ENCODE results near the gene BTN3A1.

Gene BTN3A1

DNA sequence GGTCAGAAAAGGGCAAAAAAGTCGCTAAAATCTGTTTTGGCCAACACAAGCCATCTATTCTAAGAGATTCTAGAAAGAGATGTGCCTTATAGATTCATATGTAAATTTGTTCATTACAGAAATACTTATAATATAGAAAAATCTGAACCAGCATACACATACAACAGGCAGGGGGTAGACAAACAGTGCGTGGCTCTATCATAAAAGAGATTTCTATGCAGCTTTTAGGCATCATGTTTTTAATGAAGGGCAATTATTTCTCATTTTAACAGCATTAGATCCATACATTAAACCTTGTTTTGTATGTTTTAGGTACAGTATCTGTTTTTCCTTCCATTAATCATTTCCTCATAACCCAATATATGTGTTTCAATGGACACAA is 38.9 kb downstream of the BTN3A1 start:
- H3K9ac ChIP-seq (ENCODE audit: low read length): peak overlapping the region; percentile 91
- H3K4me1 ChIP-seq (ENCODE audit: low read length): peaks cover 17% of the 10 kb centered on the region
- H3K9me3 ChIP-seq (ENCODE audit: insufficient read depth, low read length): no peaks in the 10 kb centered on the region
- no peaks in the 10 kb centered on the region for H3K27me3 ChIP-seq (ENCODE audit: low read depth, low read length)
- H2AFZ ChIP-seq (ENCODE audit: low read depth, low read length): no peak overlapping the region; the same call in 1 of the 2 replicates
- peak overlapping the region; percentile 98 for H3K4me3 ChIP-seq (ENCODE audit: low read length)
- peak overlapping the region; percentile 89 for H3K4me2 ChIP-seq (ENCODE audit: low read length)
- peak overlapping the region; percentile 70 for H3K27ac ChIP-seq (ENCODE audit: low read length)
- TF ChIP-seq EZH2phosphoT487 (IDR thresholded peaks at IDR 0.05; ENCODE audit: low read depth): no peak
- TF ChIP-seq, protein P1, sequence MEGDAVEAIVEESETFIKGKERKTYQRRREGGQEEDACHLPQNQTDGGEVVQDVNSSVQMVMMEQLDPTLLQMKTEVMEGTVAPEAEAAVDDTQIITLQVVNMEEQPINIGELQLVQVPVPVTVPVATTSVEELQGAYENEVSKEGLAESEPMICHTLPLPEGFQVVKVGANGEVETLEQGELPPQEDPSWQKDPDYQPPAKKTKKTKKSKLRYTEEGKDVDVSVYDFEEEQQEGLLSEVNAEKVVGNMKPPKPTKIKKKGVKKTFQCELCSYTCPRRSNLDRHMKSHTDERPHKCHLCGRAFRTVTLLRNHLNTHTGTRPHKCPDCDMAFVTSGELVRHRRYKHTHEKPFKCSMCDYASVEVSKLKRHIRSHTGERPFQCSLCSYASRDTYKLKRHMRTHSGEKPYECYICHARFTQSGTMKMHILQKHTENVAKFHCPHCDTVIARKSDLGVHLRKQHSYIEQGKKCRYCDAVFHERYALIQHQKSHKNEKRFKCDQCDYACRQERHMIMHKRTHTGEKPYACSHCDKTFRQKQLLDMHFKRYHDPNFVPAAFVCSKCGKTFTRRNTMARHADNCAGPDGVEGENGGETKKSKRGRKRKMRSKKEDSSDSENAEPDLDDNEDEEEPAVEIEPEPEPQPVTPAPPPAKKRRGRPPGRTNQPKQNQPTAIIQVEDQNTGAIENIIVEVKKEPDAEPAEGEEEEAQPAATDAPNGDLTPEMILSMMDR (IDR thresholded peaks at IDR 0.05; ENCODE audit: low read depth, low read length): no peak
- no peaks in the 10 kb centered on the region for H3K36me3 ChIP-seq (replicated peaks; ENCODE audit: low read depth, low read length)
- no peaks in the 10 kb centered on the region for H4K20me1 ChIP-seq (ENCODE audit: insufficient read depth, low read length)
- peaks cover 4% of the 10 kb centered on the region for H3K79me2 ChIP-seq (ENCODE audit: low read length)

DNA sequence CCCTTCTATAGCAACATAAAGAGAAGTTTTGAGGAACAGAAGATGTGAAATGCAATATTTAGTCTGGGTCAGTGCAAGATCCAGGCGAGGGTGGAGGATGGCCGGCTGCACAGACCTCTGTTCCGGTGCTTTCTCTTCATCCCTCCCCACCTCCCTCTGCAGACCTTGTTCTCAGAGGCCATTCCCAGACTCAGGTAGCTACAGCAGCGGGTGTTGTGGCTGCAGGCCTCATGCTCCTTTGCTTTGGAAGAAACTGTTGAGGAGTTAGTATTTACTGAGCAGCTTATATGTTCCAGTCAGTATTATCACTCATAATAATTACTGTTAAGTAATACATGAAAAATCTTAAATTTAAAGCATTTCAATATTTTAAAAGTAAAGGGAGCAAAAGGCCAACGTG is 39.9 kb downstream of the BTN3A1 start:
- Histone ChIP-seq H4K20me1 (ENCODE audit: insufficient read depth, low read length) (no peaks in the 10 kb centered on the region), H3K4me3 (ENCODE audit: low read length) (no peak overlapping the region), H3K4me2 (ENCODE audit: low read length) (peak overlapping the region; percentile 89), H3K9me3 (ENCODE audit: insufficient read depth, low read length) (no peaks in the 10 kb centered on the region), H3K27ac (ENCODE audit: low read length) (no peak overlapping the region), H3K36me3 (replicated peaks; ENCODE audit: low read depth, low read length) (no peaks in the 10 kb centered on the region), H3K4me1 (ENCODE audit: low read length) (peaks cover 22% of the 10 kb centered on the region), H3K9ac (ENCODE audit: low read length) (no peak overlapping the region), H2AFZ (ENCODE audit: low read depth, low read length) (no peak overlapping the region), H3K27me3 (ENCODE audit: low read depth, low read length) (no peaks in the 10 kb centered on the region), H3K79me2 (ENCODE audit: low read length) (peaks cover 4% of the 10 kb centered on the region)
- TF ChIP-seq EZH2phosphoT487 (IDR thresholded peaks at IDR 0.05; ENCODE audit: low read depth): no peak
- TF ChIP-seq, protein P1 (IDR thresholded peaks at IDR 0.05; ENCODE audit: low read depth, low read length): no peak

DNA sequence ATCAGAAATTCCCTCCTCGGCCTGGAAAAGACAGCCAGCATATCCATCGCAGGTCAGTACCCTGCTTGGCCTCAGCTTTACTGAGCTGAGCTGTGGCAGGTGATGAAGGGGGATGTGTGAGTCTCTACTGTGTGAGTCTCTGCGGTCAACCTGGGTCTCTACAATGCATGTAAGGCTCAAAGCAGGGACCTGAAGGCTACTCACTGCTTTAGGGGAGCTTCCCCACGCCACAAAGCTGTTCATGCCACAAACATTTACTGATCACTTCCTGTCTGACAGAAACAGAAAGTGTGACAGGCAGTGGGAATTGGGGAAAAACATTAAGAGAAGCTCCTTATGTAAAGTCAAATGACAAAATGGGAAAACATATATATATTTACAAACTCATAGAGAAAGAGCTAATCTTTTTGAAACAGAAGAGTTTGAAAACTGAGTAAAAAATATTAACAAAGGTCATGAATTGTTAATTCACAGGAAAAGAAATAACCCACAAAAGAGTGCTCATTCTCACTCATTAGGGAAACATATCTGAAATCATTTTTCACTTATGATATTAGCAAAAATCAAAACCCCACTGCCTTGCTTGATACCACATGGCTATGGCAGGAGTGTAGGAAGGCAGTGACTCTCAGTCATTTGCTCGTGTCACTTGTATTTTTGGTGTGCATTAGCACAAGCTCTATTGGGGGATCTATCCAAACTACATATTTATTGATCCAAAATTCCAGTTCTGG is 44.0 kb downstream of the BTN3A1 start:
- H3K79me2 ChIP-seq (ENCODE audit: low read length): no peaks in the 10 kb centered on the region; the same call in 1 of the 2 replicates
- no peaks in the 10 kb centered on the region for H4K20me1 ChIP-seq (ENCODE audit: insufficient read depth, low read length)
- H3K27ac ChIP-seq (ENCODE audit: low read length): no peak overlapping the region
- no peak overlapping the region for H3K4me3 ChIP-seq (ENCODE audit: low read length)
- H3K9me3 ChIP-seq (ENCODE audit: insufficient read depth, low read length): no peaks in the 10 kb centered on the region
- H3K4me2 ChIP-seq (ENCODE audit: low read length): no peak overlapping the region
- H2AFZ ChIP-seq (ENCODE audit: low read depth, low read length): no peak overlapping the region
- peaks cover 14% of the 10 kb centered on the region; the same call in 1 of the 2 replicates for H3K4me1 ChIP-seq (ENCODE audit: low read length)
- H3K9ac ChIP-seq (ENCODE audit: low read length): no peak overlapping the region
- no peak for TF ChIP-seq EZH2phosphoT487 (IDR thresholded peaks at IDR 0.05; ENCODE audit: low read depth)
- TF ChIP-seq, protein P1 (IDR thresholded peaks at IDR 0.05; ENCODE audit: low read depth, low read length): no peak
- no peaks in the 10 kb centered on the region for H3K27me3 ChIP-seq (ENCODE audit: low read depth, low read length)
- H3K36me3 ChIP-seq (replicated peaks; ENCODE audit: low read depth, low read length): no peaks in the 10 kb centered on the region

DNA sequence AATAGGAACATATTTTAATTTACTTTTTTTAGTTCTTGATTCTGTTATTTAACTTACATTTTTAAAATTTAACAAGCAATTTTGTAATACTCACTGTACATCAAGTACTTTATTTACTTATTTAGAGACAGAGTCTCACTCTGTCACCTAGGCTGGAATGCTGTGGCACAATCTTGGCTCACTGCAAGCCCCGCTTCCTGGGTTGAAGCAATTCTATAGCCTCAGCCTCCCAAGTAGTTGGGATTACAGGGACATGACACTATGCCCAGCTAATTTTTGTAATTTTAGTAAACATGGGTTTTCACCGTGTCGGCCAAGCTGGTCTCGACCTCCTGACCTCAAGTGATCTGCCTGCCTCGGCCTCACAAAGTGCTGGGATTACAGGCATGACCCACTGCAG is 45.2 kb downstream of the BTN3A1 start:
- peaks cover 8% of the 10 kb centered on the region; the same call in 1 of the 2 replicates for H3K4me1 ChIP-seq (ENCODE audit: low read length)
- TF ChIP-seq, protein P1 (IDR thresholded peaks at IDR 0.05; ENCODE audit: low read depth, low read length): no peak
- no peak for TF ChIP-seq EZH2phosphoT487 (IDR thresholded peaks at IDR 0.05; ENCODE audit: low read depth)
- no peak overlapping the region for H3K27ac ChIP-seq (ENCODE audit: low read length)

More for the DNA sequence above, 45.2 kb downstream of the BTN3A1 start:
- H3K9ac ChIP-seq (ENCODE audit: low read length): no peak overlapping the region
- no peak overlapping the region for H2AFZ ChIP-seq (ENCODE audit: low read depth, low read length)
- no peaks in the 10 kb centered on the region for H3K79me2 ChIP-seq (ENCODE audit: low read length)
- no peaks in the 10 kb centered on the region for H3K27me3 ChIP-seq (ENCODE audit: low read depth, low read length)
- no peak overlapping the region for H3K4me3 ChIP-seq (ENCODE audit: low read length)
- H3K4me2 ChIP-seq (ENCODE audit: low read length): no peak overlapping the region
- H3K9me3 ChIP-seq (ENCODE audit: insufficient read depth, low read length): no peaks in the 10 kb centered on the region
- no peaks in the 10 kb centered on the region for H4K20me1 ChIP-seq (ENCODE audit: insufficient read depth, low read length)
- H3K36me3 ChIP-seq (replicated peaks; ENCODE audit: low read depth, low read length): no peaks in the 10 kb centered on the region
